ENCODE measurements around the gene BIRC7. TPM values are rescaled to one million over a fixed set of nuclear protein-coding genes. Genes with fewer than 3 reads are reported as not detected.

Gene BIRC7, protein sequence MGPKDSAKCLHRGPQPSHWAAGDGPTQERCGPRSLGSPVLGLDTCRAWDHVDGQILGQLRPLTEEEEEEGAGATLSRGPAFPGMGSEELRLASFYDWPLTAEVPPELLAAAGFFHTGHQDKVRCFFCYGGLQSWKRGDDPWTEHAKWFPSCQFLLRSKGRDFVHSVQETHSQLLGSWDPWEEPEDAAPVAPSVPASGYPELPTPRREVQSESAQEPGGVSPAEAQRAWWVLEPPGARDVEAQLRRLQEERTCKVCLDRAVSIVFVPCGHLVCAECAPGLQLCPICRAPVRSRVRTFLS
- total RNA-seq: under 1 TPM in 1 of 2 experiments, not detected in 1; 0.14 TPM

DNA sequence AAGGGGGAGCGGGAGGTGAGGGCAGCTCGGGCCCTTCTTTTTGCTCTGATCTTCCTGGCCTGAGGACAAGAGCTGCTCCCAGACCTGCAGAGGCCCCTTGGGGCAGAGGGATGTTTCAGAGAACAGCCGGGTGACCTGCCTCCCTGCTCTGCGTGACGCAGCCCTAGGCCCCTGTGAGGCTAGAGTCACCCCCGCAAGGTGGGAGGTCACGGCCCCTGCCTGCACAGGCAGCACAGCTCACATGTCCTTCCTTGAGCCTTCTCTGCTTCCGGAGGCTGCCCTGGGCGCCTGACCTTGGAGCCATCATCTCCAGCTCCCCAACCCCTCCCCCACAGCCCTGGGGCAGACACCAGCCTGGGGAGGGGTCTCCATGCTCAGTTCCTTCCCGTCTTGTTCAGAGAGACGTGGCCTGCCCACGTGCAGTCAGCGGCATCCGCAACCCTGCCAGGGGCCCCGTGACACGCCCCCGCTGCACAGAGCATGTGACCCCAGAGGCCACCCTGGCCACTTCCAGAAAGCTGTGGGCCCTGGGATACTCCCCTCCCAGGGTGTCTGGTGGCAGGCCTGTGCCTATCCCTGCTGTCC is at the start of gene BIRC7:
Gene BIRC7, plus strand, starts transcription at position 507 of the 585 bp plus-strand sequence. CDS start 192 bp downstream, outside the sequence.
- POLR2A ChIA-PET: no interaction called here

DNA sequence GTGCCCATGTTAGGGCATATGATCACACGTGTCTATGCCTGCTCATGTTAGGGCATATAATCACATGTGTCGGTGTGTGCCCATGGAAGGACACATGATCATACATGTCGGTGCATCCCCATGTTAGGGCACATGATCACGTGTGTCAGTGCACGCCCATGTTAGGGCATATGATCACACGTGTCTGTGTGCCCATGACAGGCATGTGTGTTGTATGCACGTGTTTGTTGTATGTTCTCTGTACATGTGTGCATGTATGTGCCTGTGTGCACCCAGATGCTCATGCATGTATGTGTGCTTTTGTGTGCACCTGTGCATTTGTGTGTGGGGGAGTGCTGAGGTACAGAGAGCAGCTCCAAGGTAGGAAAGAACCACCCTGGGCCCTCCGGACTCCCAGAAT is 49.6 kb upstream of the BIRC7 start:
- ChIA-PET POLR2A (no interaction called here), CTCF (no interaction called here)
- Mint-ChIP-seq H3K27me3 (peaks cover 6% of the 10 kb centered on the region), H3K4me1 (no peaks in the 10 kb centered on the region), H3K27ac (no peak overlapping the region), H3K36me3 (ENCODE audit: low read depth) (no peaks in the 10 kb centered on the region), H3K4me3 (no peak overlapping the region), H3K9me3 (ENCODE audit: low read depth) (no peaks in the 10 kb centered on the region)
- ATAC-seq: no peak
- DNase-seq: no peak
- intact Hi-C loops (cut with DNase I, micrococcal nuclease): no loop called here

More for the DNA sequence above, at the start of gene BIRC7:
- Mint-ChIP-seq H3K4me1 (peaks cover 2% of the 10 kb centered on the region), H3K4me3 (no peak within 1 kb of the TSS), H3K9me3 (ENCODE audit: low read depth) (no peaks in the 10 kb centered on the region), H3K36me3 (ENCODE audit: low read depth) (no peaks in the 10 kb centered on the region), H3K27ac (no peak within 1 kb of the TSS), H3K27me3 (peaks cover 9% of the 10 kb centered on the region)
- CTCF ChIA-PET: interaction anchor here (1.1 to 1.8 kb wide), 3 partner anchors 11 to 146 kb away, joined by 3 to 17 read pairs (median 4); no protein-coding TSS in a partner anchor
- intact Hi-C loops (cut with DNase I, micrococcal nuclease): no loop called here
- DNase-seq (peak; percentile 41), ATAC-seq (peak; percentile 60)

DNA sequence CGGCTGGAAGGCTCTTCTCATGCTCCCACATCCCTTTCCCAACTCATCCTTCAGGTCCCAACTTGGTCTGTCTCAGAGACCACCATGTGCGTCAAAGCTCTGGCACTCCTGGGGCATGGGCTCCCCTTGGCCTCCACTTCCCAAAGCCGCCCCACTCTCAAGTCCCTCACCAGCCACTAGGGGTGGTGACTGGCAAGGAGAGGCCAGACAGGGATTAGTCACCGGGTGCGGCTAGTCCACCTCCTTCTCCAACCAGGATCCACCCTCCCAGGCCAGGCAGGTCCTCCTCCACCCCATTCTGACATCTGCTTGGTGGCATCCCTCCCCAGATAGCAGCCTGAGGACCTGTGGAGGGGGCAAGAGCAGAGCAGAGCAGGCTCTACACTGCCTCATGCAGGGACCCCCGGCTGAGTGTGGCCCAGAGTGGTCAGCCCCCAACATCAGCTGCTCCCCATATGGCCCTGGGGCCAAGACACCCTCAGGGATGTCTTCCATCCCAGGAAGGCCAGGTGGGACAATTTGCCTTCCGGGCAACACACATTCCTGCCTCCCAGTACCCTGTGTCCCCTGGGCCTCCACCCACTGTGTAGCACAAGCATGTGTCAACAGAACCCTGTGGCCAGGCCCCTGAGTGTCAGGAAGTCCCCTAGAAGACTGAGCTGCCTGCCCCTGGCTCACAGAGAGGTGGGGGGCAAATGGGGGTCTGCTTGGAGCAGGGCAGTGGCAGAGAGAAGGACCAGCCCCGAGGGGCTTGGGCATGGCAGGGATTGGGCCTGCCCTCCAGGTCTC is 49.0 kb upstream of the BIRC7 start:
- Mint-ChIP-seq H3K9me3 (ENCODE audit: low read depth) (no peaks in the 10 kb centered on the region), H3K27ac (no peak overlapping the region), H3K4me1 (no peaks in the 10 kb centered on the region), H3K4me3 (no peak overlapping the region), H3K36me3 (ENCODE audit: low read depth) (no peaks in the 10 kb centered on the region), H3K27me3 (peaks cover 5% of the 10 kb centered on the region)
- intact Hi-C loops (cut with DNase I, micrococcal nuclease): no loop called here
- ChIA-PET POLR2A (no interaction called here), CTCF (no interaction called here)
- no peak for ATAC-seq
- no peak for DNase-seq

DNA sequence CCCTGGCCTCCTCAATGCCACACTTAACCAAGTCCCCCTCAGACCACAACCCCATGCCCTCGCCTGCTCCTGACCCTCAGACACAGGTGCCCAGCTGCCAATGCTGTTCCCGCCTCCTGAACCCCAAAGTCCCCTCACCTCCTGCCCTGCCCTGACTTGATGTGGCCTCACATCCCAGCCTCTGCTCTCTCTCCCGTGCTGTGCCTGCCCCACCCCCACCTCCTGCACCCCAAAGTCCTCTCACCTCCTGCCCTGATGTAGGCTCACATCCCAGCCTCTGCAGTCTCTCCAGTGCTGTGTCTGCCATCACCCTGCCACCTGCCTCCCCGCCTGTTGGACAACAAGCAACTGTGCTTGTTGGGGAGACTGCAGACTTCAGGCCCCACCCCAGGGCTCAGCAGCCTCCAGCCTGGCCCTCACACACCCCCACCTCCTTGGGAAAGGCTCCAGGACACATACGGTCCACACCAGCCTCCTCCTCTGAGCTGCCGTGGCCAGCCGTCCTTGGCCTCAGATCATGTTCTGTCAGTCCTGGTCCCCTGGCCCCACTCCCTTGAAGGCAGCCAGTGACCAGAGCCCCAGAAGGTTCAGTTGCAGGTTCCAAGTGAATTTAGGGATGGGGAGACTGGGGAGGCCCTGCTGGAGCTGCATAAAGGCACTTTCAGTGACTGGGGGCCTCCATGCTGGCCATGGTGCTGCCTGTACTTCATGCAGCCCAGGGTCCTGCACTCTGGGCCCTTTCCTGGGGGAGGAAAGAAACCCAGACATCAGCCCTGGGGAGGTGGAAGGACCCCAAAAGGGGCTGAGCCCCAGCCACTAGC is 48.2 kb upstream of the BIRC7 start:
- ATAC-seq (no peak), DNase-seq (no peak)
- no peak overlapping the region for H3K27ac Mint-ChIP-seq
- ChIA-PET POLR2A (no interaction called here), CTCF (no interaction called here)
- no peaks in the 10 kb centered on the region for H3K27me3 Mint-ChIP-seq
- H3K36me3 Mint-ChIP-seq (ENCODE audit: low read depth): no peaks in the 10 kb centered on the region
- no peak overlapping the region for H3K4me3 Mint-ChIP-seq
- H3K4me1 Mint-ChIP-seq: no peaks in the 10 kb centered on the region
- intact Hi-C loops (cut with DNase I, micrococcal nuclease): no loop called here
- no peaks in the 10 kb centered on the region for H3K9me3 Mint-ChIP-seq (ENCODE audit: low read depth)

DNA sequence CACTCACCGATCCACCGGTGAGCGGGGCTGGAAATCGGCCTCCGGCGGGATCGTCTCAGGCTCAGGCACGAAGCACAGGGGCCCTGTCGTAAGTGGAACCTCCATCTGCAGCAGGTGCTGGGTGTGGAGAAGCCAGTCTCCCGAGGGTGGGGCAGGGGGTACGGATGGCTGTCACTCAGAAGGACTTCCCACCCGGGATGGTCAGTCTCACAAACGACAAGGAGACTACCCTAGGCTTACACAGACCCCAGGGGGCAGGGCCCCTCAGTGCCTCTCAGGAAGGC is 47.6 kb upstream of the BIRC7 start:
- Mint-ChIP-seq H3K36me3 (ENCODE audit: low read depth) (no peaks in the 10 kb centered on the region), H3K4me3 (no peak overlapping the region), H3K9me3 (ENCODE audit: low read depth) (no peaks in the 10 kb centered on the region), H3K27ac (no peak overlapping the region), H3K27me3 (no peaks in the 10 kb centered on the region), H3K4me1 (no peaks in the 10 kb centered on the region)
- intact Hi-C loops (cut with DNase I, micrococcal nuclease): no loop called here
- POLR2A ChIA-PET: no interaction called here
- no peak for DNase-seq
- no peak for ATAC-seq
- CTCF ChIA-PET: no interaction called here

DNA sequence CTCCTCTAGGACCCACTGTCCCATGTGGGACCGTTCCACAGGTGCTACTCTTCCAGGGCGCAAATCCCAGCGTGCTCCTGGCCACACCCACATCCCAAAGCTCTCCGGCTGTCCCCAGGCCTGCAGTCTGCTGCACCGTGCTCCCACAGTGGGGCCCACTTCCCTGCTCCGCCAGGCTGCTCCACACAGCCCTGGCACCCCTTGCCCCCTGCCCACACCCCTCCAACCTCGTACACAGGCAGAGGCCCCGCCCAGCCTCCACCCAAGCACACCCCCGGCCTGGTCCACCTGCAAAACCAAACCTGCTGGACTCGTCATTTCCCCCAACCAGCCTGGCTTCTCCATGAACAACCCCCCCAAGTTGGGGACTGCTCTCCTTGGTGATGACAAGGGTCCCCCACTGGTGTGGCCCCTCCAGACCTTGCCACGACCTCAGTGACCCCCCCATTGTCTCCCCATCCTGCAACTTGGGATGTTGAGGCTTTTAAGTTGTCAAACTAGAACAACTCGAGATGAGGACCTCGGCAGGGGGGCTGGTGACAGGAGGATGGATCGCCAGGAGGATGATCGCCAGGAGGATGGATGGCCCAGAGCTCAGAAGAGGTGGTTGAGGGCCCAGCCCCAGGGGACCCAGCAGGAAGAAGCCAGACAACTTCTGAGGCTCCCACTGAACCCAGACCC is 46.9 kb upstream of the BIRC7 start:
- H3K4me3 Mint-ChIP-seq: no peak overlapping the region
- H3K27ac Mint-ChIP-seq: no peak overlapping the region
- intact Hi-C loops (cut with DNase I, micrococcal nuclease): no loop called here
- CTCF ChIA-PET: no interaction called here
- ATAC-seq (no peak), DNase-seq (no peak)
- no peaks in the 10 kb centered on the region for H3K9me3 Mint-ChIP-seq (ENCODE audit: low read depth)
- H3K27me3 Mint-ChIP-seq: no peaks in the 10 kb centered on the region
- POLR2A ChIA-PET: no interaction called here
- no peaks in the 10 kb centered on the region for H3K4me1 Mint-ChIP-seq
- H3K36me3 Mint-ChIP-seq (ENCODE audit: low read depth): no peaks in the 10 kb centered on the region

DNA sequence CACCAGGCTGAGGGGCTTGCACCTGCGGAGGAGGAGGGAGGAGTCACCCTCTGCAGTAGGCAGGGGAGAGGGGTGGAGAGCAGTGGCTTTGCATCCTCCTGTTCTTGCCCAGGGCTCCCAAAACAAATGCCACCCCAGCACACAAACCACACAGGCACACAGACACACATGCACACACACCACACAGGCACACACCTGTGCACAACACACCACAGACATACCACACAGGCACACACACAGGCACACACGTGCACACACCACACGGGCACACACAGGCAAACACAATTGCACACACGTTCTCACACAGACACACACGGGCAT is 46.4 kb upstream of the BIRC7 start:
- POLR2A ChIA-PET: no interaction called here
- no peaks in the 10 kb centered on the region for H3K4me1 Mint-ChIP-seq
- no peak overlapping the region for H3K27ac Mint-ChIP-seq
- no peaks in the 10 kb centered on the region for H3K27me3 Mint-ChIP-seq
- no peak for ATAC-seq
- H3K9me3 Mint-ChIP-seq (ENCODE audit: low read depth): no peaks in the 10 kb centered on the region
- H3K4me3 Mint-ChIP-seq: no peak overlapping the region
- CTCF ChIA-PET: no interaction called here
- DNase-seq: no peak
- intact Hi-C loops (cut with DNase I, micrococcal nuclease): no loop called here
- no peaks in the 10 kb centered on the region for H3K36me3 Mint-ChIP-seq (ENCODE audit: low read depth)

DNA sequence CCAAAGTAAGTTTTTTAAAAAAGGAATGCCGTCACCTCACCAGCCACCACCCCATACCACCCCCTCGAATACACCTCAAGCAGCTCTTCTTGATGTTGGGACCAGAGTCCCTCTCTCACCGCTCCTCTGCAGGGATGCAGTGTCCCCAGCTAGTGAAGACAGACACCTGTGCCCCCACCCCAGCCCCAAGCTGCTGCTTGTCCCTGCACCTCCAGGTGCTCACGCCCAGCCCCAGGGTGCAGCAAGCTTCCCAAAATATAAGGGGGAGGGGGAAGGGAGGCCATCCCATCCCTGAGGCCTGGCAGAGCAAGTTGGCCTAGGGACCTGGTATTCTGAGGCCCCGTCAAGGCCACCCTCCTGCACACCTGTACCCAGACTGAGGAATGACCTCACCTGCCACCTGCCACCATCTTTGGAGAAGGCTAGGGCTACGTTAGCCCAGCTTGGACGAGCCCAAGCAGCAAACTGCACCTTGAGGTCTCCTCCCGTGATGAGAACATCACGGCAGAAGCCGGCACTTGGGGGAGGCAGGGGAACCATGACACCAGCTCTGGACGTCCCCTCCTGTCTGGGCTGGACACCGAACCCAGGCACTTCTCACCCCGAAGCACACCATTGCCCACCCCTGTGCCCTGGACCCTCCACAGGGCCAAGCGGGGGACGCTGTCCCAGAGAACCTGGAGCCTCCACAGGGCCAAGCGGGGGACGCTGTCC is 45.7 kb upstream of the BIRC7 start:
- no peak for DNase-seq
- ATAC-seq: no peak
- ChIA-PET POLR2A (no interaction called here), CTCF (no interaction called here)
- intact Hi-C loops (cut with DNase I, micrococcal nuclease): no loop called here
- H3K27me3 Mint-ChIP-seq: no peaks in the 10 kb centered on the region
- no peaks in the 10 kb centered on the region for H3K4me1 Mint-ChIP-seq
- H3K4me3 Mint-ChIP-seq: no peak overlapping the region
- no peaks in the 10 kb centered on the region for H3K9me3 Mint-ChIP-seq (ENCODE audit: low read depth)
- no peak overlapping the region for H3K27ac Mint-ChIP-seq
- H3K36me3 Mint-ChIP-seq (ENCODE audit: low read depth): peaks cover 4% of the 10 kb centered on the region

DNA sequence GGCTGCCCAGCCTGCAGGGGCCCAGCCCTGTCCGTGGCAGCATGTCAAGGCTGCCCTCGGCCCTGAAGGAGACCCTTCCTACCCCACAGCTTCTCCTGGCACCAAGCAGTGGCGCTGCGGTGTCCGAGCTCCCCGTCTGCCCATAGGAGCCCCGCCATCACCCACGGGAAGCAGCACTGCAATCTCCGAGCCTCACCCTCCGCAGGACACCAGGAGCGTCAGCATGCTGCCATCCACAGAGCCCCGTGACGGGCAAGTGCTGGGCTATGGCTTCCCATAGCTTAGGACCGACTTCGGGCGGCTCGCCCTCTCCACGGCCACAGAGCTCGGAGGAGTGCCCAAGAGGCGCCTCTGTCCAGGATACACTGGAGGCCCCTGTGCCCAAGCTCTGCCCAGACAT is 44.9 kb upstream of the BIRC7 start:
- H3K36me3 Mint-ChIP-seq (ENCODE audit: low read depth): peaks cover 10% of the 10 kb centered on the region
- no peak overlapping the region for H3K27ac Mint-ChIP-seq
- intact Hi-C loops (cut with DNase I, micrococcal nuclease): no loop called here
- ATAC-seq (no peak), DNase-seq (no peak)
- no peaks in the 10 kb centered on the region for H3K27me3 Mint-ChIP-seq
- no peaks in the 10 kb centered on the region for H3K4me1 Mint-ChIP-seq
- POLR2A ChIA-PET: no interaction called here
- CTCF ChIA-PET: interaction anchor here (0.6 kb wide), 1 partner anchor 1050 kb away, joined by 4 read pairs; no protein-coding TSS in a partner anchor
- H3K4me3 Mint-ChIP-seq: no peak overlapping the region
- no peaks in the 10 kb centered on the region for H3K9me3 Mint-ChIP-seq (ENCODE audit: low read depth)

DNA sequence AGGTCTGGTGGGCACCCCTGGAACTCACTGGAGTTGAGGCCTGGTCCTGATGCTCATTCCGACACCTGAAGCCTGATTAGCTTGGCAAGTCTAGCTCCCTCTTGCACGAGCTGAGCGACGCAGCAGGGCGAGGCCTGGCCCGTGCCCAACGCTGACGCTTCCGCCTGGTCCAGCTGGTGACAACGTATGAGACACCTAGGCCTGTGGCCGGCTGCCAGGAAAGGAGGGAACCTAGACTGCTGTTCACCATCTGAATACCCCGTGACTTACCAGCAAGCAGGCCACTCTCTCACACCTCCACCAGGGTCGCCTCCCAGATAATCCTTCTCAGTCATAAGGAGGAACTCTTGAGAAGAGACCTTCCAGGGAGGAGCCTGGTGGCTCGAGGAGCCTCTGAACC is 44.3 kb upstream of the BIRC7 start:
- Mint-ChIP-seq H3K36me3 (ENCODE audit: low read depth) (peaks cover 11% of the 10 kb centered on the region), H3K27ac (no peak overlapping the region), H3K9me3 (ENCODE audit: low read depth) (no peaks in the 10 kb centered on the region), H3K4me1 (peaks cover 2% of the 10 kb centered on the region), H3K27me3 (no peaks in the 10 kb centered on the region), H3K4me3 (no peak overlapping the region)
- CTCF ChIA-PET: no interaction called here
- DNase-seq (no peak), ATAC-seq (no peak)
- intact Hi-C loops (cut with DNase I, micrococcal nuclease): no loop called here
- POLR2A ChIA-PET: no interaction called here

DNA sequence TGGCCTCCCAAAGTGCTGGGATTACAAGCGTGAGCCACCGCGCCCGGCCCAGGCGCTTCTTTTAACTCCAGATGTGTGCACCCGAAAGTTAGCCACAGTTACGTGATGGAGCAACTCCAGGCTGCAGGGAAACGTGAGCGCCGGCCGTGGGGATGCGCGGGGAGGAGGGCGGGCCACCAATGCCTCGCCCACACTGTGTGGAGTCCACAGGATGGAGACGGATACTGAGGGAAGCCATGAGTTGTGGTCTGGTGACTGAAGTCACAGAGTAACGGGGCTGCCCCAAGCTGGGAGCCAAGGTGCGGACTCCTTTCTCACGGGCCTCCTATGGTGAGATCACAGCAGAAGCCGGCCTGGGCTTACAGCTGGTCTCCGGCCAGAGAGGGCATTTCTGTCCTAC is 43.0 kb upstream of the BIRC7 start:
- no peak overlapping the region for H3K4me3 Mint-ChIP-seq
- H3K27me3 Mint-ChIP-seq: no peaks in the 10 kb centered on the region
- intact Hi-C loops (cut with DNase I, micrococcal nuclease): no loop called here
- peaks cover 18% of the 10 kb centered on the region for H3K36me3 Mint-ChIP-seq (ENCODE audit: low read depth)
- ATAC-seq (no peak), DNase-seq (no peak)
- no peaks in the 10 kb centered on the region for H3K9me3 Mint-ChIP-seq (ENCODE audit: low read depth)
- no peak overlapping the region for H3K27ac Mint-ChIP-seq
- POLR2A ChIA-PET: no interaction called here
- CTCF ChIA-PET: interaction anchor here (1.0 kb wide), 1 partner anchor 10 kb away, joined by 4 read pairs; no protein-coding TSS in a partner anchor
- peaks cover 12% of the 10 kb centered on the region for H3K4me1 Mint-ChIP-seq

Measured in activated CD4-positive, alpha-beta T cell treated with anti-CD3 and anti-CD28 coated beads for 36 hours (primary cell).